HT1080 (cell line): Measurements from ENCODE around the gene CT47C1. TPM values are rescaled to one million over a fixed set of nuclear protein-coding genes. Genes with fewer than 3 reads are reported as not detected.

Experiments
- DNase-seq: peaks from one replicate; pipeline ENCODE4 v3.0.0-alpha.2; 2015; ENCODE audit warnings: low read depth
- total RNA-seq: library from RNA; depleted of rRNA; stranded (reverse); fragments of >200 nt; shearing (Covaris generic); gene quantifications from 2 replicates; pipeline ENCODE4 v1.2.3, GENCODE V29; 2014; rRNA removed

The CT47C1 gene
- total RNA-seq, 1 experiment from 2014 or later: not detected

DNA sequence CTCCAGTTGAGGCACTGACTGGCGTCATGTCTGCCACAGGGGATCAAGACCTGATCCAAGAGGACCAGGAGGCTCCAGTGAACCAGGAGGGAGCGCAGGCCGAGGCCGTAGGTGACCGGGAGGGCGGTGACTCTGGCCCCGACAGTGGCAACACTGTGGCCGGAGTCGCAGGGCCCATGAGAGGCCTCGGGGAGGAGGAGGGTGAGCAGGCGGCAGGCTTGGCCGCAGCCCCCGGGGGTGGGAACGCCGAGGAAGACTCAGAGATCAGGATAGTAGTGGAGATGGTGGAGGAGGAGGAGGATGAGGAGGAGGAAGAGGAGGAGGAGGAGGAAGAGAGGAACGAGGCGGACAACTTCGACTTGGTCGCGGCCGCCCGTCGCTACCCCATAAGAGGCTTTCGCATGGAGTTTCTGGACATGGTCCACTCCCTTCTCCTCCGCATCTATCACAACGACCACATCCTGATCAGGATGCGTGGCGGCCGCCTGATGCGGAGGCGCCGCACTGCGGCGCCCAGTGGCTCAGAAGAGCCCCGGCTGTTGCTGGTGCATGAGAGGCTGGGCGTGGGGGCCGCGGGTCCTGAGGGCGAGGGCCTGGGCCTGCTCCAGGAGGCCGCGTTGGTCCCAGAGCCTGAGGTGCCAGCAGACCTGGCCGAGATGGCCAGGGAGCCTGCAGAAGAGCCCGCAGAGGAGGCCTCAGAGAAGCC lies 560 bp downstream of the CT47C1 start:
- DNase-seq: no peak

DNA sequence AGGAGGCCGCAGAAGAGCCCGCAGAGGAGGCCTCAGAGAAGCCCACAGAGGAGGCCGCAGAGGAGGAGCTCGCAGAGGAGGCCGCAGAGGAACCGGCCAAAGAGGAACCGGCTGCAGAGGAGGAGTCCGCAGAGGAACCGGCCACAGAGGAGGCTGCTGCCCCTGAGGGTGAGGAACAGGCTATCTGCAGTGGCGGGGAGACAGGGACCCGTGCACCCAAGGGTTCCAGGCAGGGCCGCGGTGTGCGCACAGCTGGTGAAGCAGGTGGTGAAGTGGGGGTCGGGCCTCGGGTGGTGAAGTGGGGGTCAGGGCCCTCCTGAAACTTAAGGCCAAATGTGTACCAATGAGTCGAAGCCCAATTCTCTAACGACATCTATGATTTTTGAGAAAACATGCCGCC lies 1.1 kb downstream of the CT47C1 start:
- no peak for DNase-seq

DNA sequence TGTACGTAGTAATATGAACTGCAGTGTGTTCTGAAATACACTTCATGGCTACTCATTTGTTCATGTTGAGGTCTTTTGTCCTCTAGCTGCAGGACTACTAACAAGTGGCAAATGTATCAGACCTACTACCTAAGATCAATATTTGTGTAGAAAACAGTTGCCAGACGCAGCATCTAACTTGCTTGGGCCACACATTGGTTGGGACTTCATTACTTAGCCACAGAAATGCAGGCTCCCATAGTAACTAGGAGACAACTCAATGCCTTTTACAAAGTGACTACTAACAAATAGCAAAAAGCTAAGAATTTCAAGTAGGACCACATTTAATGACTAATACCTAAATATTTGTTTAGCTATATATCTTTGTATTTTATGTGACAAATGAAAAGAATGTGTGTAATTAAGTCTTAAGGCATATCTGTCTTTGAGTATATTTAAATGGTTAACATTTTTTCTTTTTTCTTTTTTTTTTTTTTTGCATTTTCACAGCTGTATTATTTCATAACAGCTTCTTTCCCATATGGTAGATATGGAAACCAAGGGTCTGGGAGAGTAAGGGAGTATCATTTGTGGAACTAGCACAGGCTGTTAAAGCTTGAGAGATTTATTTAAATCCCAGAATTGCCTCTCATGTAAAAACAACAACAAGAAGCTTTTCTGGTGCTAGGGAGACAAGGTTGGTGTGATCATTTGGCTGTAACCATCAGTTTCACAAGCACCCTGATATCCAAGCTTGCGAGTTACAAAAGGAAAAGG lies 2.7 kb downstream of the CT47C1 start:
- DNase-seq: no peak

DNA sequence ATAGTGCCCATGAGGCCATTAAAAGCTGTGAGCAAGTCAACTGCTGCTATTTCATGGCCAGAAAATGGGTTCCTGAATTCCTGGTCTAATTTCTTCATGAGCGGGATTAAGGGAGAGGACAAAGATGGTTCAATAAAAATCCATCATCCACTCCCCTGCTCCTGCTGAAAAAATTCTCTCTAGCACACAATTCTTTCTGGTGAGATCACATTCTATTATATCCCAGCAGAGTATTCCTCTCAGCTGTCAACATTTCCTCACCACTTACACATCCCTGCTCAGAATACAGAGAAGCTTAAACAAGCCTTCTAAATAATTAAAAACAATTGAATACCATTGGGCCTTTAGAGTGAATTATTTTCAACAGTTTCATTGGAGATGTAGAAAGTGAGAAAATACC lies 9.5 kb downstream of the CT47C1 start:
- no peak for DNase-seq

DNA sequence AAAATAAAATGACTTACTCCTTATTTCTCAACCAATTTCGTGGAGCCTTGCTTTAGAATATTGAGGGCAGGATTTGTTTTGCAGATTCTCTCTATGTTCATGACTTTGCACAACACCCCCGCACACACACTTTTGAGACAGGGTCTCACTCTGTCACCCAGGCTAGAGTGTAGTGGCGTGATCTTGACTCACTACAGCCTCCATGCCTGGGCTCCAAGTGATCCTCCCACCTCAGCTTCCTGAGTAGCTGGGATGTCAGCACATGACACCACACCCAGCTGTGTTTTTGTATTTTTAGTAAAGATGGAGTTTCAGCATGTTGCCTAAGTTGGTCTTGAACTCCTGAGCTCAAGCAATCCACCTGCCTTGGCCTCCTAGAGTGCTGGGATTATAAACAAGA lies 12.0 kb downstream of the CT47C1 start:
- no peak for DNase-seq

DNA sequence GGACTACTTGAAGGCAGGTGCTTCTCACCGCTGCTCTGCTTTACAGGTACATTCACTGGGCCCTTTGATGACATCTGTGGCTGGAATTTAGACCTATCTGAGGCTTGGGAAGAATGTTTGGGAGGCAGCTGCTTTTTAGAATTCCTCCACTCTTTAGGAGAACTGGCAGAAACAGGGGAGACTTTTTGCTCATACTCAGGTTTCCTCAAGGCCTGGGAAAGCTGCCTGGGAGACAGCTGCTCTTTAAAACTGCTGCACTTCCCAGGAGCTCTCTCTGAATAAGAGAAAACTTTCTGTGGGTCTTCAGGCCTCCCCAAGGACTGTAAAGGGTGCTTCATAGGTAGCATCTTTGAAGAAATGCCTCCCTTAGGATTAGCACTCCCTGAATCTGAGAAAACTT lies 14.3 kb downstream of the CT47C1 start:
- DNase-seq: no peak

DNA sequence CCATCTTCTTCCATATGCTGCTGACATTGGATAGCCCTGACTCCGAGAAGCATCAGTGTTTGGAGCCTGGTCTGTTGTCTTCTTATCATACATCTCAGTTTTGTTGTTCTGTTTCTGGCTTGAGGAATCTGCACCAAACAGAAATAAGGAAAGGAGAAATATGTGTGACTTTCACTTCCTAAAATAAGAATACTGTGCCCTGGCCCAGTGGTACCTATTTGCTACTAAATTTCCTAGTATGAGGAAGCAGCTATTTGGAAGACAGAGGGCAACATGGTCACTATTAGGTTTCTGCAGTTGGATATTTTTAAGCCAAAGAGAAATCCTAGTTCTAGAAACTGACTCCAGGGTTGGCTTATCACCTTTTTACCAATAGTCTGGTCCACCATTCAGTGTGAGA lies 16.8 kb downstream of the CT47C1 start:
- DNase-seq: no peak

DNA sequence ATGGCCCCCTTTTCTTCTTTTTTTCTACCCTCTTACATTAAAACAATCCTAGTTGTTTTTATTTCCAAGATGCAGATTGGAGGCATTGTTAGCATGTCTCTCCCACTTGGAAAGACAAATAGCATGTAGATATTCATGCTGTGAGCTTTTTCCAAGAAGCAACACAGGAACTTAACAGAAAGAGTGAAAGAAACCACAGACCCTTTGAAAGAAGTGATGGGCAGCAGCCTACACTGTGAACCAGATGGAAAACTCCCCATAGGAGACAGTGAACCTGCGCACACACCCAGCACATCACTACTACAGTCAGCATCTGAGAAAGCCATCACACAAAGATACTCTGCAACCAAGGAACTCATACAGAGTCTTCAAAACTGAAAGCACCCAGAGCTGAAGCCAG lies 17.8 kb downstream of the CT47C1 start:
- no peak for DNase-seq

DNA sequence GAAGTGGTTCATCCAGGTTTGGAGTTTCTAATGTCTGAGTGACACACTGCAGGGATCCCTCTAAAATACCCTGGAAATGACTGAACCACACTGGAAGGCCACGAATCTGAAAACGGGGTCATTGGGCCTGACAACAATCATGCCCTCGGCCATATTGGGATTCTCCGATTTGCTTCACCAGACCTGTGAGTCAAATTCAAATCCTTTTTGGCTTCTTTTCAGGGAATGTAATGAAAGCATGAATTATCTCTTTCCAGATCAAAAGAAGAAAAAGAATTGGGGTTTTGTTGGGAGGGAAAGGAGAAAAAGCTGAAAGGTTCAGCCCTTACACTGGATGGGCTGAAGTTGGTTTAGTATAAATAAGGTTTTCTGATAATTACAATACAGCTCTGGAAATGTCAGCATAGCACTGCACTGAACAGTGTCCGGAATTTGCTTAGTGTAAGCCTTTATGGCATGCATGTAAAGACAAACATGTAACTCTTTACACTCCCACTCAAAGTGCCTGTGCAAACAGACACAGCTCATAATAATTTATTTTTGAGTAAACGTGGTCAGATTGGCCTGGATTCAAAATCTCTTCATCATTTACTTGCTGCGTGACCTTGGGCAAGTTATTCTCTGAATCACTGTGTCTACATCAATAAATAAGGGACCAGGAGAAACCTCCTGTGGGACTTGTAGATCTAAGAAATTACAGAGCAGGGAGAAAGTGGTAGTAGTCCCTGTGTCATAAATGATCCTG lies 21.4 kb downstream of the CT47C1 start:
- DNase-seq: no peak

DNA sequence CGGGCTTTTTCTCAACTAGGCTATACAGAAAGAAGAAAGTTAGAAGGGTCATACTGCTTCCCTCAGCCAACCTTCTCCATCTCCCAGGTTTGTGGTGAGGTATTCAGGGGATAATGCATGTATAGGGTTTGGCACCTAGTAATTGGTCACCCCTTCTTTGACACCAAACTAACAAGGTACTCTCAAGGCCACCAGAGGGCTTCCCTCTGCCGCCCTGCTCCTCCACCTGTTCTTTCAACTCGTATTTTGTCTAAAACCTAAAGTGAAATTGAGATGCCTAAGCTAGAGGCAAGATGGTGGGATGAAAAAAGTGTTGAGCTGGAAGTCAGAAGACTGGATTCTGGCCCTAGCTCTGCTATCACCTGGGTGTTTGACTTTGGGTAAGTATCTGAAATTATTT lies 22.0 kb downstream of the CT47C1 start:
- no peak for DNase-seq

DNA sequence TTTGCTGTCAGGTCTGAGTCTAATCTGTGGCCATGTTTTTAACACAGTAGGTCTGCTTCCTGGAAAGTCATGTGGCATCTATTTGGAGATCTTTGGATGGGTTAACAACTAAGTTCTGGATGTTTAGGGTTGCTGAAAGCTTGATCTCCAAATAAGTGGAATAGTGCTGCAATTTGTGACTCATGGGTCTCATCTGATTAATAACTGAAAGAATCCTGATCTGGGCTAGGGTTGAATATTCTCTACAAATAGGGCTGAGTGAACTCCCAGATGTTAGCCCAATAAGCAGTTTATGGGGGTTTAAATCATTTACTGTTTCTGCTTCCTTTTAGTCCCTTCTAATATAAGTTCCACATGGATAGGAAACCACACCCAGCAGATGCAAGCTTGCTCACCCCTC lies 23.1 kb downstream of the CT47C1 start:
- DNase-seq: no peak

DNA sequence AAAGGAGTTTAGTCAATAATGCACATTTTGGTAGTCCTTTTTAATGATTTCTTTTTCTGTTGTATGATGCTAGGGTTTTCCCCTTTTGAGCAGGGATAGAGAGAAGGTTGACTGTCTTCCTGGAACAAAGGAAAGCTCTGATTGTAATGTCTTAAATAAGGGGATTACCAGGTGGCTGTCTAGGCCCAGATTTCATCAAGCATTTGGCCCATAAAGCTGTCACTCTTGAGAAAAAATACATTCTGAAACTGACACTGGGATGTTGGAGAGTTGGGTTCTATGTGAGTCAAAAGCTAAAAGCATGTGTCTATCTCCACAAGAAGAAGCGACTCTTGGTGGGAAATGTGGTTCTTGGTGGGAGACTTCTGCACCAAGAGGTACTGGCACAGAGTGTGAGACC lies 28.4 kb downstream of the CT47C1 start:
- DNase-seq: no peak

DNA sequence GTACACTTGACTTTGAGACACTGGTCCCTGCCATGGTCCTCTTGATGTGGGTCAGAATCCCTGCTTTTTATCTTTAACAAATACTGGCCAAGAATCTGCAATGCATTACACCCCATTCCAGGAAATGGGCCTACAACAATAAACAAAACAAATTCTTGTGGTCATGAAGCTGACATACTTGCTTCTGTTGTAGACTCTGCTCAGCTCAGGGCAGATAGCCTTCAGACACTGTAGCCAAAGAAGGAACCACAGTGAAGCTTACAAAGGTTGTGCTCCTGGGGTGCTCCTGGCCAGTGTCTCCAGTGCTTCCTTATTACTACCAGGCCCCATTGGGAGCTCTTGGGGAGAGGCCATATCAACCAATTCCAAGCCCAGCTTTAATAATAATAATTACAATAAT lies 33.0 kb downstream of the CT47C1 start:
- no peak for DNase-seq

DNA sequence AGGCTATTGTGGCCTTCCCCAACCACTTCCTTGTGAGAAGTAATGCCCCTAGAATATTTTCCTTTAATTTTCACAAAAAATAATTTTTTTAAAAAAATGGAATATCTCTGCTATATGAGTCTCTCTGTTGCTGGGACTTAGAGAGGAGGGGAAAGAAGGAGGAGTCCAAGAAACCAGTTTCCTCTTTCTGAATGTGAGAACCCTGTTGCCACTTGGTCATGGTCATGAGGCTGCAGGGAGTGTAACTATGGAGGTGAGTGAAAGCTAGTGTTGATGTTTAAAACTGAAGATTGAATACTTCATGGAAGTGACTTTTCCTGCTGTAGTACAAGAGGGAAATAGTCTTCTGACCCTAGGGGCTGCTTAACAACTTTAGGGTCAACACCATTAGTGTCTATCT lies 34.4 kb downstream of the CT47C1 start:
- DNase-seq: no peak

DNA sequence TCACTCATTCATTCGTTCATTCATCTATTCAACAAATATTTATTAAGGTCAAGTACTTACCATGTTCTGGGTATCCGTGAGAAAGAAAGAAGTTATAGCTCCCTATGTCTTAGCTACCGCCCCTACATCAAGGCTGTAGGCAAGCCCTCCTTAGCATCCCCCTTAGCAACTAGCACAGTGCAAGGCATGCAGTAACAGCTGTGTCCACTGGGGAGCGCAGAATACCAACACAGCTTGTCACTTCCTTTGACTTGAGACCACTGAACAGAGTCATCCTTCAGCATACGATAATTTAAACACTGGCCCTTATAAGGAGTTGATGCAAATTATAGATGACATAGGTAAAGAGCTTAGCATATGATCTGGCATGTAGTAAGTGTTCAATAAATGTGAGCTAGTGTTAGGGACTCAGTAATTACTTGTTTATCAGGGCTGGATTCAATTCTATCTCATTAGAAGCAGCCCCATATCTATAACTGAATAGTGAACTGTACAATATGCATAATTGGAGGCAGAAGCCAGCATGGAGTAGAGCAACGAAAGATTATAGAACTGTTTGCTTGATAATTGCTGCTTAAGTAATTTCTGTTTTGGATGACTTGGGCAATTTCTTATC lies 46.1 kb downstream of the CT47C1 start:
- peak; percentile 41 for DNase-seq

DNA sequence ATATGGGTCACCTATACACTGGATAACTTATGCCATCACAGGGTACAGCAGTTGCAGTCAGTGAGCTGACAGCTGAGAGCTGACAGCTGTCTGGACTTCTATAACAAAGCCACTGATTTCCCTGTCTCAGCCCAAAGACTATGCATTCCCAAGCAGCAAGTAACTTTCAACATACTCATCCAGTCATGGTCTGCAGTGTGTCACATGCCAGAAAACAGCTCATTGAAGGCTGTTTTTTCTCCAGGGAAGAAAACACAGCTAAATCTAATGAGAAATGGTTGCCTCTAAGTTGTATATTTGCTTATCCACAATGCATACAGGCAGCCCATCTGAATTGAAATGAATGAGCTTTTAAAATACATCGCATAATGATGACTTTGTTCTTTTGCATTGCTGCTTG lies 48.5 kb downstream of the CT47C1 start:
- DNase-seq: no peak

Other genes with a start within 250 kb of the CT47C1 start
- gene ZCCHC12, start 249.2 kb upstream of the CT47C1 start, total RNA-seq: not detected in 2 replicates
- 0.77 TPM in 1 of 2 replicates, not detected in the other for gene LONRF3, start 98.4 kb upstream of the CT47C1 start, total RNA-seq
- gene KIAA1210, start 54.8 kb downstream of the CT47C1 start, total RNA-seq: not detected in 2 replicates
- 132 and 141 TPM in 2 replicates for gene PGRMC1, start 163.3 kb downstream of the CT47C1 start, total RNA-seq